ENCODE results near the gene PRM1. TPM values are rescaled to one million over a fixed set of nuclear protein-coding genes. Genes with fewer than 3 reads are reported as not detected.

The PRM1 gene
- total RNA-seq, 1 donor from 2014 or later = not detected

DNA sequence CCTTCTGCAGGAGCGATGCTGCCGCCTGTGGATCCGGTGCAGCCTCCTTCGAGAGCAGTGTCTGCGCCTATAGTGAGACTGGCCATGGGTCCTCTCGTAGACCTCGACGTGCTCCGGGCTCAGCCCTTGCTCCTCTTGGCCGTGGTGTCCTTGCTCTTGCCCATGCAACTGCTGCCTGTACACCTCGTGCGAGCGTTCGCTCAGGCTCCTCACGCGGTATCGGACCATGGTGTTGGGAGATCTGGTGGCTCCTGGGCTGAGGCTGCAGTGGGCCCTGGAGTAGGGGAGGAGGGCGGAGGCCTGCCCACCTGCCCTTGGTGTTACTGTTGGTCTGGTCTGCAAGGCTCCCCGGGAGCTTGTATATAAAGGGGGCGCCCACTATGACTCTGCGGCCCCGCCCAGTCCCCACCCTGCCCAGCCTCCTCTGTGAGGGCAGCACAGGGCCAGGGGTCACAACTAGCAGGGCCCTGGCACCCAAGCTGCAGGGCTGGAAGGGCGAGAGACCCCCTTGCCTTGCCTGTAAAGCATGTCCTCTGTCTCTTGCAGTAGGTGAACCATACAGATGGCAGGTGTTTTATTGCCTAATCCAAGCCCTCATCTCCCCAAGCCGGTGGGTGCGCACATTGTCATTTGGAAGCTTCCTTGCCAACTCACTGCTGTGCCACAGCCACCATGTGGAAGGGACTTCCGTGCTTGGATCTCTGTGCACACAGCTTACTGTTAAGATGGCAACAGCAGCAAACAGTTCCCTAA is 4.8 kb downstream of the PRM1 start, which contains the start of gene PRM2:
TSS of gene PRM2 (minus strand) at position 338 of the 753 bp plus-strand sequence. CDS start at position 228, 110 bp downstream.
- Mint-ChIP-seq H3K4me3 (ENCODE audit: unreplicated experiment) (no peak within 1 kb of the TSS), H3K27ac (ENCODE audit: unreplicated experiment) (no peak within 1 kb of the TSS), H3K36me3 (ENCODE audit: low read depth, unreplicated experiment) (no peaks in the 10 kb centered on the region), H3K27me3 (ENCODE audit: unreplicated experiment) (peaks cover 4% of the 10 kb centered on the region), H3K9me3 (ENCODE audit: unreplicated experiment) (no peaks in the 10 kb centered on the region), H3K4me1 (ENCODE audit: unreplicated experiment) (no peaks in the 10 kb centered on the region)
- DNase-seq (ENCODE audit: low spot score) = no peak
- TF ChIP-seq CTCF (IDR thresholded peaks at IDR 0.05; ENCODE audit: unreplicated experiment) = no peak

GRCh38 chr16:11274964-11275363 is 6.2 kb downstream of the PRM1 start:
- Mint-ChIP-seq H3K4me3 (ENCODE audit: unreplicated experiment) (no peak overlapping the region), H3K9me3 (ENCODE audit: unreplicated experiment) (no peaks in the 10 kb centered on the region), H3K4me1 (ENCODE audit: unreplicated experiment) (no peaks in the 10 kb centered on the region), H3K27ac (ENCODE audit: unreplicated experiment) (no peak overlapping the region), H3K27me3 (ENCODE audit: unreplicated experiment) (peaks cover 7% of the 10 kb centered on the region), H3K36me3 (ENCODE audit: low read depth, unreplicated experiment) (no peaks in the 10 kb centered on the region)
- DNase-seq (ENCODE audit: low spot score) = no peak
- no peak for TF ChIP-seq CTCF (IDR thresholded peaks at IDR 0.05; ENCODE audit: unreplicated experiment)

- no peak overlapping the region for H3K4me3 Mint-ChIP-seq (ENCODE audit: unreplicated experiment)
Measured at GRCh38 chr16:11273721-11274324, 7.3 kb downstream of the PRM1 start.

DNA sequence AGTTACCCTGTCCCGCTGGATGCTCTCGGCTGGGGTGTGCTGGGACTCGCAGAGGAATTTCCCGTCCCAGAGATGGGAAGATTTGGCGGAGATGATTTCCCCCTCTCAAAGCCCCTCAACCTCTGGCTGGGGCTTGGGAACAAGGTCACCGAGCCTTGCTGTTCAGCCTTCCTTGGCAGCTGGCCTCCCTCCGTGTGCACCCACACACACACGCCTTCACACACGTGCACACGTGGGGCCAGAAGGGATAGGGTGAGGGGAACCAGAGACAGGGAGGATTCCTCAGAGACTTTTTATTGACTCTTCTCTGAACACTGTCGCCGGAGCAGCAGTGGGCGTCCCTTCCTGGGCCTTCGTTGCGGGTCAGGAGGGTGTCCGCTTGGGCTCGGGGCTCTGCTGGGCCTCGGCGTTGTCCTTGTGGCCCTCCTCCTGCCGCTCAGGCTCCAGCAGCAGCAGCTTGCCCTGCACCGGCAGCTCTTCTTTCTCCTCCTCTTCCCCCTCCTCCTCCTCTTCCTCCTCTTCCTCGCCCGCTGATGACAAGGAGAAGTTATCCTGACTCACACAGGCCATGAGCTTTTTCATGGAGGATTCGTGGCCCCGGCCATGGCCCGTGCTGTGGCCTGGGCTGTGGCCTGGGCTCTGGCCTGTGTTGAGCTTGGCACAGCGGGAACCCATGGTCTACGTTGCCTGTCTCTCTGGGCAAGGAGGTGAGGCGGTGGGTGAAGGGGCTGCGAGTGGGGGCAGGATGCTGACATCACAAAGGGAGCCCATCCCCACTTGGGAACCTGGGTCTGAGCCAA is 8.0 kb downstream of the PRM1 start, which contains the start of gene PRM3:
TSS of gene PRM3 (minus strand) at position 709 of the 800 bp plus-strand sequence. CDS start at position 675, 34 bp downstream.
- Mint-ChIP-seq H3K27ac (ENCODE audit: unreplicated experiment) (no peak within 1 kb of the TSS), H3K4me3 (ENCODE audit: unreplicated experiment) (no peak within 1 kb of the TSS), H3K27me3 (ENCODE audit: unreplicated experiment) (peaks cover 9% of the 10 kb centered on the region), H3K36me3 (ENCODE audit: low read depth, unreplicated experiment) (no peaks in the 10 kb centered on the region), H3K9me3 (ENCODE audit: unreplicated experiment) (no peaks in the 10 kb centered on the region), H3K4me1 (ENCODE audit: unreplicated experiment) (no peaks in the 10 kb centered on the region)
- no peak for TF ChIP-seq CTCF (IDR thresholded peaks at IDR 0.05; ENCODE audit: unreplicated experiment)
- DNase-seq (ENCODE audit: low spot score) = no peak

More at GRCh38 chr16:11273721-11274324, 7.3 kb downstream of the PRM1 start:
- H3K27me3 Mint-ChIP-seq (ENCODE audit: unreplicated experiment) = peaks cover 7% of the 10 kb centered on the region
- TF ChIP-seq CTCF (IDR thresholded peaks at IDR 0.05; ENCODE audit: unreplicated experiment) = no peak
- H3K4me1 Mint-ChIP-seq (ENCODE audit: unreplicated experiment) = no peaks in the 10 kb centered on the region
- H3K27ac Mint-ChIP-seq (ENCODE audit: unreplicated experiment) = no peak overlapping the region
- DNase-seq (ENCODE audit: low spot score) = no peak
- H3K36me3 Mint-ChIP-seq (ENCODE audit: low read depth, unreplicated experiment) = no peaks in the 10 kb centered on the region
- H3K9me3 Mint-ChIP-seq (ENCODE audit: unreplicated experiment) = no peaks in the 10 kb centered on the region
